PFSK-1 (cell line): ENCODE measurements around the gene MPEG1.

Experiments
- POLR2AphosphoS5 ChIP-seq: IDR thresholded peaks from 2 replicates; pipeline ENCODE4 v1.6.1; 2012; ENCODE audit warnings: low read depth, mild to moderate bottlenecking, control low read depth, low read length, moderate library complexity
- TAF1 ChIP-seq: IDR thresholded peaks from 2 replicates; pipeline ENCODE4 v1.6.1; 2012; ENCODE audit warnings: low read length, control low read depth, borderline replicate concordance; ENCODE audit not compliant: insufficient read depth
- TF ChIP-seq, protein P1 (sequence below), 2 experiments: IDR thresholded peaks; 2 replicates each; pipeline versions ENCODE4 v1.6.1 to v1.8.0; 2011 to 2012; ENCODE audit warnings: low read depth in 2 of 2, low read length in 2 of 2, control low read depth in 1 of 2, inconsistent platforms in 1 of 2, mild to moderate bottlenecking in 1 of 2, moderate library complexity in 1 of 2; ENCODE audit not compliant: insufficient read depth in 1 of 2

DNA sequence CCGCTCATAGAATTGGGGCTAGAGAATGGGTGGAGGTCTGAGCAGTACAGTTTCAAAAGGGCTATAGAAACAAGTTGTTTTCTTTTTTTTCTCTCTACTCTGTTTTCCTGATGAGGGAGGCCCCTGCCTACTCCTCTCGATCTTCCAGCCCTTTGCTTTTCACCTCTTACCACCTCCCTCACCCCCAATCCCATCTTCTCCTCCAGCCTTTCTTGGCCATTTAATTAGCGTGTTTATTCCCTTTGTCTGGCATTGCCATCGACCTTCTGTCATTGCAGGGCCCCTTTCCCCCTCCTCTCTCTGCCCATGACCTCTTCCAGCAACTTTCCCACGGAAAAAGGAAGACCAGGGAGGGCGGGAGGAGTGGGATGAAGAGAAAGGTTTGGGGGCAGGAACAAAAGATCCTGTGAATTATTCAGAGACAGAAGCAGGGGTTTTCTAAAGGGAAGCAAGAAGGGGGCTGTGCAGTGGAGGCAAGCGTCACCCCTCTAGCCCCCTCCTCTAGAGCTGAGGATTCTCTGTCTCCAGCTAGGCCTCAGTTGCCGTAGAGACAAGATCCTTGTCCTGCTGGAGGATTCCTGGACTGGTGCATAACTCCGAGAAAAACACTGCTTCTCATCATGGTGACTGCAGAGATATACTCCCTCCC is 27.9 kb downstream of the MPEG1 start:
- no peak for TF ChIP-seq TAF1
- TF ChIP-seq POLR2AphosphoS5, result no peak
- TF ChIP-seq, protein P1, sequence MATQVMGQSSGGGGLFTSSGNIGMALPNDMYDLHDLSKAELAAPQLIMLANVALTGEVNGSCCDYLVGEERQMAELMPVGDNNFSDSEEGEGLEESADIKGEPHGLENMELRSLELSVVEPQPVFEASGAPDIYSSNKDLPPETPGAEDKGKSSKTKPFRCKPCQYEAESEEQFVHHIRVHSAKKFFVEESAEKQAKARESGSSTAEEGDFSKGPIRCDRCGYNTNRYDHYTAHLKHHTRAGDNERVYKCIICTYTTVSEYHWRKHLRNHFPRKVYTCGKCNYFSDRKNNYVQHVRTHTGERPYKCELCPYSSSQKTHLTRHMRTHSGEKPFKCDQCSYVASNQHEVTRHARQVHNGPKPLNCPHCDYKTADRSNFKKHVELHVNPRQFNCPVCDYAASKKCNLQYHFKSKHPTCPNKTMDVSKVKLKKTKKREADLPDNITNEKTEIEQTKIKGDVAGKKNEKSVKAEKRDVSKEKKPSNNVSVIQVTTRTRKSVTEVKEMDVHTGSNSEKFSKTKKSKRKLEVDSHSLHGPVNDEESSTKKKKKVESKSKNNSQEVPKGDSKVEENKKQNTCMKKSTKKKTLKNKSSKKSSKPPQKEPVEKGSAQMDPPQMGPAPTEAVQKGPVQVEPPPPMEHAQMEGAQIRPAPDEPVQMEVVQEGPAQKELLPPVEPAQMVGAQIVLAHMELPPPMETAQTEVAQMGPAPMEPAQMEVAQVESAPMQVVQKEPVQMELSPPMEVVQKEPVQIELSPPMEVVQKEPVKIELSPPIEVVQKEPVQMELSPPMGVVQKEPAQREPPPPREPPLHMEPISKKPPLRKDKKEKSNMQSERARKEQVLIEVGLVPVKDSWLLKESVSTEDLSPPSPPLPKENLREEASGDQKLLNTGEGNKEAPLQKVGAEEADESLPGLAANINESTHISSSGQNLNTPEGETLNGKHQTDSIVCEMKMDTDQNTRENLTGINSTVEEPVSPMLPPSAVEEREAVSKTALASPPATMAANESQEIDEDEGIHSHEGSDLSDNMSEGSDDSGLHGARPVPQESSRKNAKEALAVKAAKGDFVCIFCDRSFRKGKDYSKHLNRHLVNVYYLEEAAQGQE (IDR thresholded peaks at IDR 0.05; ENCODE audit: insufficient read depth in 1 of 2, low read depth in 2 of 2, low read length in 2 of 2), result no peak
